ENCODE results near the gene TPD52L1. TPM values are rescaled to one million over a fixed set of nuclear protein-coding genes. Genes with fewer than 3 reads are reported as not detected.

Gene TPD52L1
- total and polyA plus RNA-seq, 2 donors (not counting 3 experiments of a cell fraction or from before 2014, with no cell fraction given), result 0.29 to 0.37 TPM

DNA sequence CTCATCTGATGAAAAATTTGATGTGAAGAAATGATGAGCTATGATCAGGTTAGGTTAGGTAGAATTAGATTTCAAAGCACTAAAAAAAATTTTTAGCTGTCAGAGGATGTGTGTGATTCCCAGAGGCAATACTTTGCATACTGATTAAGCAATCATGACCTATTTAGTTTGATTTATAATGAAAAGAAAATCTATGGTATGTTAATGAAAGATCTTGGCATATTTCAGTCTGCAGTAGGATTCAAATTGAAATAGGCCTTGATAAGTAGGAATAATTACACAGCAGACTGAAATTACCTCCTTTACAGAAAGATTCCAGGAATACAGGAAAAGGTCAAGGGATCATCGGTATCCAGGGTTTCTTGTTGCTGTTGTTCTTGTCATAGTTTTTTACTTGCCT, 78.9 kb downstream of the TPD52L1 start:
- Histone ChIP-seq H3K4me2 (ENCODE audit: insufficient read depth, low read length) (no peak overlapping the region), H3K9ac (replicated peaks; ENCODE audit: extremely low read depth, insufficient read depth, low read length) (no peak overlapping the region), H3K79me2 (ENCODE audit: control insufficient read depth, insufficient read depth, low read length) (no peaks in the 10 kb centered on the region), H2AFZ (ENCODE audit: low read depth, low read length) (no peak overlapping the region), H3K27ac (ENCODE audit: insufficient read depth, low read depth, low read length) (no peak overlapping the region), H3K36me3 (ENCODE audit: control insufficient read depth in 2 of 2, extremely low read depth in 1 of 2, insufficient read depth in 2 of 2, low read length in 2 of 2) (no peaks in the 10 kb centered on the region), H4K20me1 (replicated peaks; ENCODE audit: control insufficient read depth, extremely low read depth, insufficient read depth, low read length) (no peaks in the 10 kb centered on the region), H3K27me3 (ENCODE audit: control insufficient read depth in 2 of 2, insufficient read depth in 2 of 2, low read length in 2 of 2) (no peaks in the 10 kb centered on the region), H3K4me1 (ENCODE audit: control insufficient read depth, extremely low read depth, insufficient read depth, low read length) (no peaks in the 10 kb centered on the region), H3K9me1 (replicated peaks; ENCODE audit: control insufficient read depth, extremely low read depth, insufficient read depth, low read length) (no peaks in the 10 kb centered on the region), H3K4me3 (replicated peaks in 1 of 3; ENCODE audit: insufficient read depth in 1 of 3, low read depth in 1 of 3, low read length in 3 of 3) (no peak overlapping the region), H3K9me3 (replicated peaks; ENCODE audit: control insufficient read depth, insufficient read depth, low read length) (no peaks in the 10 kb centered on the region)
- DNase-seq (ENCODE audit: low read depth, low spot score) (no peak), FAIRE-seq (no peak)
- CTCF ChIA-PET, result no interaction called here
- BruUV-seq (replicated peaks), result no TSS peak
- dilution Hi-C loops (cut with MboI; ENCODE audit: extremely low pct_ligation_motif_present, low sequenced_read_pairs) (no loop called here), intact Hi-C loops (cut with micrococcal nuclease) (no loop called here)
- TF ChIP-seq FOS (IDR thresholded peaks at IDR 0.05; ENCODE audit: borderline replicate concordance, insufficient read depth, low read length) (no peak), POLR2A (IDR thresholded peaks at IDR 0.05; ENCODE audit: low read depth, low read length) (no peak), GATA2 (IDR thresholded peaks at IDR 0.05; ENCODE audit: insufficient read depth, insufficient read length, low read depth, low read length) (no peak), POLR2AphosphoS5 (IDR thresholded peaks at IDR 0.05; ENCODE audit: insufficient read depth, low read depth, low read length) (no peak), MYC (IDR thresholded peaks at IDR 0.05; ENCODE audit: low read depth, low read length) (no peak), EZH2 (IDR thresholded peaks at IDR 0.05; ENCODE audit: borderline replicate concordance, low read depth, low read length, severe bottlenecking) (no peak), JUN (IDR thresholded peaks at IDR 0.05; ENCODE audit: borderline replicate concordance, insufficient read depth, insufficient read length, low read depth) (no peak)
- TF ChIP-seq, protein P1, sequence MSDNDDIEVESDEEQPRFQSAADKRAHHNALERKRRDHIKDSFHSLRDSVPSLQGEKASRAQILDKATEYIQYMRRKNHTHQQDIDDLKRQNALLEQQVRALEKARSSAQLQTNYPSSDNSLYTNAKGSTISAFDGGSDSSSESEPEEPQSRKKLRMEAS (IDR thresholded peaks at IDR 0.05; ENCODE audit: insufficient read depth, insufficient read length), result no peak
- TF ChIP-seq, protein P2, sequence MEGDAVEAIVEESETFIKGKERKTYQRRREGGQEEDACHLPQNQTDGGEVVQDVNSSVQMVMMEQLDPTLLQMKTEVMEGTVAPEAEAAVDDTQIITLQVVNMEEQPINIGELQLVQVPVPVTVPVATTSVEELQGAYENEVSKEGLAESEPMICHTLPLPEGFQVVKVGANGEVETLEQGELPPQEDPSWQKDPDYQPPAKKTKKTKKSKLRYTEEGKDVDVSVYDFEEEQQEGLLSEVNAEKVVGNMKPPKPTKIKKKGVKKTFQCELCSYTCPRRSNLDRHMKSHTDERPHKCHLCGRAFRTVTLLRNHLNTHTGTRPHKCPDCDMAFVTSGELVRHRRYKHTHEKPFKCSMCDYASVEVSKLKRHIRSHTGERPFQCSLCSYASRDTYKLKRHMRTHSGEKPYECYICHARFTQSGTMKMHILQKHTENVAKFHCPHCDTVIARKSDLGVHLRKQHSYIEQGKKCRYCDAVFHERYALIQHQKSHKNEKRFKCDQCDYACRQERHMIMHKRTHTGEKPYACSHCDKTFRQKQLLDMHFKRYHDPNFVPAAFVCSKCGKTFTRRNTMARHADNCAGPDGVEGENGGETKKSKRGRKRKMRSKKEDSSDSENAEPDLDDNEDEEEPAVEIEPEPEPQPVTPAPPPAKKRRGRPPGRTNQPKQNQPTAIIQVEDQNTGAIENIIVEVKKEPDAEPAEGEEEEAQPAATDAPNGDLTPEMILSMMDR (IDR thresholded peaks at IDR 0.05; ENCODE audit: extremely low read depth in 1 of 2, insufficient read depth in 1 of 2, low read depth in 1 of 2, low read length in 2 of 2), result no peak
- POLR2A ChIA-PET, result no interaction called here

Measured in endothelial cell of umbilical vein (primary cell).